ENCODE results near the gene SULT2B1. TPM values are rescaled to one million over a fixed set of nuclear protein-coding genes. Genes with fewer than 3 reads are reported as not detected.
A peak's percentile ranks its signal among the peaks of the same experiment; 100 is the strongest.

Gene SULT2B1
- total RNA-seq, 4 donors from 2014 or later, result not detected

GRCh38 chr19:48578891-48579290 is 26.9 kb downstream of the SULT2B1 start:
- Histone ChIP-seq H3K4me3 (no peak overlapping the region), H3K27me3 (no peaks in the 10 kb centered on the region), H3K36me3 (no peaks in the 10 kb centered on the region), H3K9me3 (no peaks in the 10 kb centered on the region), H3K27ac (no peak overlapping the region), H3K4me1 (peaks cover 0 to 2% (median under 1%) of the 10 kb centered on the region in 4 donors)
- 25 to 30% methylated on average over 3 of the region's 3 CpGs for WGBS, 2 donors
- no peak for DNase-seq (ENCODE audit: low spot score in 2 of 2)
- TF ChIP-seq CTCF (IDR thresholded peaks at IDR 0.05), result no peak

- Histone ChIP-seq H3K36me3 (no peaks in the 10 kb centered on the region), H3K9me3 (no peaks in the 10 kb centered on the region), H3K27me3 (no peaks in the 10 kb centered on the region), H3K4me3 (no peak overlapping the region), H3K4me1 (peaks cover 0 to 5% (median 2%) of the 10 kb centered on the region in 4 donors), H3K27ac (no peak overlapping the region)
- DNase-seq (ENCODE audit: low spot score in 2 of 2), result no peak
- 79 to 82% methylated on average over 2 of the region's 2 CpGs for WGBS, 2 donors
- TF ChIP-seq POLR2A (IDR thresholded peaks at IDR 0.05), result no peak
- no peak for TF ChIP-seq EP300 (IDR thresholded peaks at IDR 0.05)
- no peak for TF ChIP-seq CTCF (IDR thresholded peaks at IDR 0.05)
Measured at GRCh38 chr19:48582168-48582567, 30.2 kb downstream of the SULT2B1 start.

DNA sequence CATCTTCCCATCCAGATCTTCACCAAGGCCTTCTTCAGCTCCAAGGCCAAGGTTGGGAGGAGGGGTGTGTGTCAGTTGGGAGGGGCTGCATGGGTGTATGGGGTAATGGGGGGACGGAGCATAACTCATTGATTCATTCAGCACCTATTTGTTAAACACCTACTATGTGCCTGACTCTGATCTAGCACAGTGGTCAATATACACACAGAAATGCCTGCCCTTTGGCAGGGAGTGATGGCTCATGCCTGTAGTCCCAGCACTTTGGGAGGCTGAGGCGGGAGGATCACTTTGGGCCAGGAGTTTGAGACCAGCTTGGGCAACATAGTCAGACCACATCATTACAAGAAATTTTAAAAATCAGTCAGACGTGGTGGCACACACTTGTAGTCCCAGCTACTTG is 35.4 kb downstream of the SULT2B1 start:
- Histone ChIP-seq H3K9me3 (no peaks in the 10 kb centered on the region), H3K4me3 (no peak overlapping the region), H3K27ac (no peak overlapping the region), H3K4me1 (peaks cover 0 to 15% (median 2%) of the 10 kb centered on the region in 4 donors), H3K27me3 (no peaks in the 10 kb centered on the region), H3K36me3 (no peaks in the 10 kb centered on the region)
- TF ChIP-seq EP300 (IDR thresholded peaks at IDR 0.05) (no peak), POLR2A (IDR thresholded peaks at IDR 0.05) (no peak), CTCF (IDR thresholded peaks at IDR 0.05) (no peak)
- no peak for DNase-seq (ENCODE audit: low spot score in 2 of 2)
- WGBS, 2 donors, result 86 to 94% methylated on average over 3 of the region's 3 CpGs

DNA sequence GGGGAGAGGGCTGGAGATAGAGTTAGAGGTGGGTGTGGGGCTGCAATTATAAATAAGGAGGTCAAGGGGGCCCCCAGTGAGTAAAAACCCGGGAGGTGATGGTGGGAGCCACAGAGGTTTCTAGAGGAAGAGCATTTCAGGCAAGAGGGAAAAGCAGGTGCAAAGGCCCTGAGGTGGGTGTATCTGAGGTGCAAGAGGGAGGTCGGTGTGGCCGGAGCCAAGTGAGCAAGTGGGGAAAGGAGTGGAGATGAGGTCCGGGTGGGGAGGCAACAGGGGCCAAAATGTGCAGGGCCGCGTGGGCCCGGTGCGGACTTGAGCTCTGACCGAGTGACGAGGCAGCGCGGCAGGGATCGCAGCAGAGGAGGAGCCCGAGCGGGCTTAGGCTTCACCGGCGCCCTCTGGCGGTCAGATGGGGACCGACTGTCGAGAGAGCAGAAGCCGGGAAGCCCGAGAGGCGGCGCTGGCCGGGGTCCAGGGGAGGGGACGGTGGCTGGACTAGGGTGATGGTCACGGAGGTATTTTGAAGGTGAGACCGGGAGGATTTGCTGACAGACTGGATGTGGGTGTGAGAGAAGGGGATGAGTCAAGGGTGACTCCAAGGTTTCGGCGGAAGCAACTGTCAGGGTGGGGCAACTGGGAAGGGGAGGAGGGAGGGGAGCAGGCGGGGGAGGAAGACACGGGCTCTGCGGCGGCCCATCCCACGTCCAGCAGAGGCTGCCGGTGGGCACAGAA is 36.9 kb downstream of the SULT2B1 start:
- 5 to 7% methylated on average over 32 to 35 of the region's 36 CpGs for WGBS, 2 donors
- Histone ChIP-seq H3K9me3 (no peaks in the 10 kb centered on the region), H3K4me1 (peaks cover 0 to 14% (median 1%) of the 10 kb centered on the region in 4 donors), H3K27me3 (no peaks in the 10 kb centered on the region), H3K27ac (no peak overlapping the region), H3K4me3 (peak overlapping the region in 3 of 4 donors; percentile 18 to 48 (median 48)), H3K36me3 (no peaks in the 10 kb centered on the region)
- TF ChIP-seq CTCF (IDR thresholded peaks at IDR 0.05) (peak; percentile 83 to 93 (median 88)), POLR2A (IDR thresholded peaks at IDR 0.05) (no peak), EP300 (IDR thresholded peaks at IDR 0.05) (peak in 1 of 2 donors; percentile 16)
- peak; percentile 75 to 90 for DNase-seq (ENCODE audit: low spot score in 2 of 2)

DNA sequence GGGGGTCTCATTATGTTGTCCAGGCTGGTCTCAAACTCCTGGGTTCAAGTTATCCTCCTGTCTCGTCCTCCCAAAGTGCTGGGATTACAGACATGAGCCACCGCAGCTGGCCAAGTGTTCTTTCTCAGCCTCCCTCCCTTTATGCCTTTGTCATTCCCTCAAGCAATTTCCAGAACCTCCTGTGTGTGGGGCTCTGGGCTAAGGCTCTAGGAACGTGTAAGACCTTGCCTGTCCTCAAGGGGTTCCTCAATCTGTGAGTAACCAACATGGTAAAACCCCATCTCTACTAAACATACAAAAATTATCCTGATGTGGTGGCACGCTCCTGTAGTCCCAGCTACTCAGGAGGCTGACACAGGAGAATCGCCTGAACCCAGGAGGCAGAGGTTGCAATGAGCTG is 39.0 kb downstream of the SULT2B1 start:
- H3K4me1 ChIP-seq, result peaks cover 0 to 10% (median 0%) of the 10 kb centered on the region in 4 donors
- H3K9me3 ChIP-seq, result no peaks in the 10 kb centered on the region
- no peaks in the 10 kb centered on the region for H3K27me3 ChIP-seq
- no peak overlapping the region for H3K4me3 ChIP-seq
- H3K27ac ChIP-seq, result no peak overlapping the region
- no peaks in the 10 kb centered on the region for H3K36me3 ChIP-seq
- no peak for DNase-seq (ENCODE audit: low spot score in 2 of 2)
- TF ChIP-seq CTCF (IDR thresholded peaks at IDR 0.05), result no peak
- no peak for TF ChIP-seq POLR2A (IDR thresholded peaks at IDR 0.05)
- 77 to 82% methylated on average over 5 of the region's 5 CpGs for WGBS, 2 donors
